GM08714 (cell line): ENCODE data around the gene TH.

Experiments used
- H3K4me3 ChIP-seq: fragments of 200-500 bp; sonication (Bioruptor generic); 2 replicates; pipeline ENCODE4 v1.5.1; 2014; ENCODE audit warnings: mild to moderate bottlenecking, low read length, inconsistent platforms
- ZNF274 ChIP-seq: IDR thresholded peaks from 2 replicates; pipeline ENCODE4 v1.6.1; 2012; ENCODE audit warnings: mild to moderate bottlenecking, low read depth, low read length

Gene TH

GRCh38 chr11:2158296-2158737 is 13.3 kb downstream of the TH start:
- no peak for TF ChIP-seq ZNF274
- no peak overlapping the region for H3K4me3 ChIP-seq

GRCh38 chr11:2157294-2158040 is 14.1 kb downstream of the TH start:
- no peak for TF ChIP-seq ZNF274
- no peak overlapping the region for H3K4me3 ChIP-seq

GRCh38 chr11:2156416-2157182 is 15.0 kb downstream of the TH start:
- H3K4me3 ChIP-seq: no peak overlapping the region
- TF ChIP-seq ZNF274: no peak

DNA sequence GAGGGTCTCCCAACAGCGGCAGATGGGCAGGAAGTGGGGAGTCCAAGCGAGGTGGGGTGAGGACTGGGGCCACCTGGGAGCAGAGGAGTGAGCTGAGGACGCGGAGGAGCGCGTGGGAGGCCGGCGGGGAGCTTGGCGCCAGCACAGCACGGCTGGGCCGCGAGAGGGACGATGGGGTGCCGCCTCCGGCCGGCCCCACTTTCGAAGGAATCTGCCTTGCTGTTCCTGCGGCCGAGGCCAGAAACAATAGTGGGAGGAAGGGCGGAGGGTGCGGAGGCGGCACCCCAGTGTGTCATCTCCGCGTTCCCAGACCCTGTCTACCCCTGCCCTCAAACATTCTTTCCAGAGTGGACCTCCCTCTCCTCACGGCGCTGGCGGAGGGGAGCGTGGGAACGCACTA is 16.1 kb downstream of the TH start:
- H3K4me3 ChIP-seq: no peak overlapping the region
- no peak for TF ChIP-seq ZNF274

DNA sequence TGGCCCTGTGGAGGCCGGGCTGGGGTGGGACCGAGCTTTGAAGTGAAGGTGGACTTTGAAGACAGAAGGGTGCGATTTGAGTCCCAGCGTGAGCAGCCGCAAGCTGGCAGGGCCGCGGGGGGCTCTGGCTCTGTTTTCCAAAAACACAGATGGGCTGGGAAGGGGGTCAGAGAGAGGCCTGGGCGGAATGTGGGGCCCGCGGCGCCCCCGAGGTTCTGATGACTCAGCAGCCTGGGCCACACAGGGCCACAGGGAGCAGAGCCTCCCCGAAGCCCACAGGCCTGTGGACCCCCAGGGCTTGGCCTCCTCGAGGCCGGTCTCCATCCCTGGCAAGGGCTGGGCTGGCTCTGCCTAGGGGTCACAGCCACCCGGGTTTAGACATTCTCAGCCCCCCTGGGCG is 16.7 kb downstream of the TH start:
- H3K4me3 ChIP-seq: no peak overlapping the region

GRCh38 chr11:2154195-2154585 is 17.4 kb downstream of the TH start:
- H3K4me3 ChIP-seq: no peak overlapping the region
- TF ChIP-seq ZNF274: no peak

More for the DNA sequence above, 16.7 kb downstream of the TH start:
- TF ChIP-seq ZNF274: no peak

DNA sequence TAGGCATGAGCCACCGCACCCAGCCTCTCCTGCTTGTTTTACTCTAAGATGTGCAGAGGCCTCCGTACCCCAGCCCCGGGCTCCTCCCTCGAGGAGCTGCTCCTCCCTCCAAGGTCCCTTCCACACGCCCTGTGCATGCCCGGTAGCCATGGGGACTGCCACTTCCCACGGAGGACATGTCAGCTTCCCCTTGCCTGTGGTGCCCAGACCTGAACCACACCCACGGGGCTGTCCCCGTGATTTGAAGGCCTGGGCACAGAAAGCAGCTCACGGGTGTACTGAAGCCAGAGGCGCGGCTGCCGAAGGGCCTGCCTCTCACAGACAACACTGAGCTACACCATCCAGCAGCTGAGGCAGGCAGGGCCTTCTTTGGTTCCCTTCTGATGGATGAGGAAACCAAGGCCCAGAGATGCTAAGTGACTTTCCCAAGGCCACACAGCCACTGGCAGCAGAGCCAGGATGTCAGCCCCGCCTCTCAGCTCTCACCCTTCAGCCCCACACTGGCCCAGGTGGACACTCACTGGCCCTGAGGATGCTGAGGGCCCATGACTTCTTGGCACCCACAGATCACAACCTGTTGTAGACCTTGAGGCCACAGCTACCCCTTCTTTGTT is 17.9 kb downstream of the TH start:
- no peak for TF ChIP-seq ZNF274

GRCh38 chr11:2151500-2152257 is 19.9 kb downstream of the TH start:
- TF ChIP-seq ZNF274: no peak

More for the DNA sequence above, 17.9 kb downstream of the TH start:
- H3K4me3 ChIP-seq: no peak overlapping the region

DNA sequence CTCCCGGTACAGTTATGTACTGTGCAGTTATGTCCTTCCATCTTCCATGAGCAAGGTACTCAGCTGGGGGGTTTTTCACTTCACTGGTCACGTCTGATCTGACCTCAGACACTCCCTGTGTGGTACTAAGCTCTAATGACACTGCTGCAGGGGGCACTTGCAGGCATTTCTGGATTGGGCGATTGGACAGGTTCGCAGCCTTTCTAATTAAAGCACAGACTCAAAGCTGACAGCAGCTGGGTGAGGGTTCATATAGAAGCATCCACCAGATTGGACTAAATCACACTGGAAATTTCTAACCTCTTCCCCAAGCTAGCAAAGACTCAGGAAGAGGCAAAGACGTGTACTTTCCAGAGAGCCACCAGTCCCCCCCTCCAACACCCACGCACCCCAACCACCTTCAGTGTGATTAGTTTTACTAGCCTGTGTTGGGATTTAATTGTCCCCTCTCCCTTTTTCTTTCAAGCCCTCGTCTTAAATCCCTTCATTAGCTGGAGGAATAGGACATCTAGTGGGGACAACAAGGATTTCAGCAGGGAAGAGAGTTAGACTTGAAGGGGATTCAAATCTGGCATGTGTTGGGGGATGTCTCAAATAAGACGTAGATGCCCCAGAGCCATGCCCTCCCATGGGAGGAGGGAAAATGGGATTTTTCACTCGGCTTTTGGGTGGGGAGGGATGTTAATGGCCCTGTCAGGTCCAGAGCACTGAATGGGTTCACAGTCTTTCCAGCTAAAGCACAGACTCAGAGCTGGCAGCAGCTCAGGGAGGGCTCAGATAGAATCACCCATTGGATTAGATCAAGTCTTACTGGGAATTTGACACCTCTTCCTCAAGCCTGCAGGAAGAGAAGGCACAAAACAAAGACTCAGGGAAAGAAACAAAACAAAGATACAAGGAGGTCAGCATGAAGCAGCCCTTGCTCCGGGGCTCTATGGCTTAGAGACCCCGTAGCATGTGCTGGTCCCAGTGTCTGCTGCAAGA is 21.5 kb downstream of the TH start:
- TF ChIP-seq ZNF274: no peak
- no peak overlapping the region for H3K4me3 ChIP-seq

More at GRCh38 chr11:2151500-2152257, 19.9 kb downstream of the TH start:
- H3K4me3 ChIP-seq: no peak overlapping the region

DNA sequence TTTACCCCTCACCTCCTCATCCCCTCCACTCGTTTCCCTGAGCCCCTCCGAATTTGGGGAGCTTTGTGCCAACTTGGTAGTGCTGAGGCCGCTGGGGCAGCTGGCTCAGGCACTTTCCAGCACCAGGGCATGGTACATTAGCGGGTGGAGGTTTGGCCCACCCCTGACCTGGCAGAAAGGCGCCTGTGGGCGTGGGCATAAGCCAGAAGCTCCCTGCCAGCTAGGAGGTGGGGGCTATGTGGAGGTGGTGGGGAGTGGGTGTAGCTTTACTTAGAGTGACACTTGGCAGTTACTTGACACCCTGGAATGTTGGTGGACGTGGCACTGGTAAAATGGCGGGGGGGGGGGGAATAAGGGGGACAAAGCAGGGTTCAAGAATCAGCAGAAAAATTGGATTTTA is 22.2 kb downstream of the TH start:
- no peak overlapping the region for H3K4me3 ChIP-seq
- no peak for TF ChIP-seq ZNF274

GRCh38 chr11:2148595-2148994 is 23.0 kb downstream of the TH start:
- no peak overlapping the region for H3K4me3 ChIP-seq
- no peak for TF ChIP-seq ZNF274

DNA sequence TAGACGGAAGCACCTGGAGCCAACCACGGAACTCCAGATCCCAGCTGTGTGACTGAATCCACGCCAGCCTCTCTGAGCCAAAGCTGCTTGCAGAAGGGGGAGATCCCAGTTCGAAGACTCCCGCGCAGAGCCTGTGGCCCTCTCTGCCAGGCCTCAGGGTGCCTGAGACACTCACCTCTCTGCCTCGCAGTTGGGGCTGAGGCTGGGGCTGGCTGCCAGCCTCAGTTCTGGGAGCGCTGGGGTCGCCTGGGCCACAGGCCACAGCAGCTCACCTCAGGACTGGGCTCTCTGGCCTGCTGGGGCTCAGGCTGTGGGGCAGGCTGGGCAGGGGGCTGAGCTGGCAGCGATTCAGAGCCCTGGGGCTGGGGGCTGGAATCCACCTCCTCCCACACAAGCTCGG is 24.2 kb downstream of the TH start:
- no peak for TF ChIP-seq ZNF274
- H3K4me3 ChIP-seq: no peak overlapping the region

GRCh38 chr11:2146051-2146450 is 25.6 kb downstream of the TH start:
- no peak for TF ChIP-seq ZNF274
- no peak overlapping the region for H3K4me3 ChIP-seq
